GM04504 (cell line): ENCODE measurements around the gene ROGDI.

ENCODE experiments used
- DNase-seq: peaks from one replicate; pipeline ENCODE4 v3.0.0-alpha.2; 2012; ENCODE audit warnings: low read depth

Gene ROGDI, protein sequence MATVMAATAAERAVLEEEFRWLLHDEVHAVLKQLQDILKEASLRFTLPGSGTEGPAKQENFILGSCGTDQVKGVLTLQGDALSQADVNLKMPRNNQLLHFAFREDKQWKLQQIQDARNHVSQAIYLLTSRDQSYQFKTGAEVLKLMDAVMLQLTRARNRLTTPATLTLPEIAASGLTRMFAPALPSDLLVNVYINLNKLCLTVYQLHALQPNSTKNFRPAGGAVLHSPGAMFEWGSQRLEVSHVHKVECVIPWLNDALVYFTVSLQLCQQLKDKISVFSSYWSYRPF

DNA sequence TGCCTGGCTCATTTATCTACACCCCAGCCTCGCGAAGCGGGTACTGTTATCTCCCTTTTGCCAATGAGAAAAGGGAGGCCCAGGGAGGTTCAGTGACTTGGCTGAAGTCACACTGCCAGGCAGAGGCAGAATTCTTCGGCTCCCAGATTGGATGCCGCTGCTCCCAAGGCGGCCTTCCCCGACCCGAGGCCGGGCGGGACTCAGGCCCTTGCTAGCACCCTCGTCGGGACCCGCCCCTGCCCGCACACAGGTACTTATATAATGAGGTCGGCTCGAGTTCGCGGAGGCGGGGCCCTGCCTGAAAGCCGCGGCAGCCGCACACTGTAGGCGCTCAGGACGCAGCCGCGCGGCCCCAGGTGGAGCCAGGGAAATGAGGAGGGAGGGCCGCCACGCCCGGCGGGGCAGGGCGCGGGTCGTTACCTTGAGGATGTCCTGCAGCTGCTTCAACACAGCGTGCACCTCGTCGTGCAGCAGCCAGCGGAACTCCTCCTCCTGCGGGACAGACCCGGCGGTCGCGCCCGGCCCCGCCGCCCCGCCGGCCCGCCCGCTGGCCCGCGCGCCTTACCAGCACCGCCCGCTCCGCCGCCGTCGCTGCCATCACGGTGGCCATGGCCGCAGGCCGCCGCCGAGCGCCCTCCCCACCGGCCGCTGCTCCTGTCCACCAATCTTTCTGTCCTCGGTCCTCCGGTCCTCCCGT, at the start of gene ROGDI:
TSS of gene ROGDI (minus strand) at position 672 of the 697 bp plus-strand sequence. CDS start at position 610, 62 bp downstream.
- DNase-seq, result peak; percentile 12

DNA sequence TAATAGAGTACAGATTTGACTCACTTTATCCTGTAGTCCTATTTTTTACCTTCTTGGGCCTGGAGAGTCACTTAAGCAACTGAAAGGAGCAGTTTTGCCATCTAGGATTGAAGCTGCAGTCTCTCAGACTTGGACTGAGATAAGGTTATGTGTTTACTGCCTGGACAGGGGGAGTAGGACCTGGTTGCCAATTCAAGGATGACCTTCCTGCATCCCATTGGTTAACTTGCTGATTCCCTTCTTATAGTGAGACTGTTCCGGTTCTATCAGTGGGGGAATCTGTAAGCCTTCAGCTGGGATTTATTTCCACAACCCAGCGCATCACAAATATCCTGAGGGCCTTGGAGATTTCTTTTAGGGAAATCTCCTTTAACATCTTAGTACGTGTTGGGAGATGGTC, 47.8 kb upstream of the ROGDI start:
- no peak for DNase-seq

DNA sequence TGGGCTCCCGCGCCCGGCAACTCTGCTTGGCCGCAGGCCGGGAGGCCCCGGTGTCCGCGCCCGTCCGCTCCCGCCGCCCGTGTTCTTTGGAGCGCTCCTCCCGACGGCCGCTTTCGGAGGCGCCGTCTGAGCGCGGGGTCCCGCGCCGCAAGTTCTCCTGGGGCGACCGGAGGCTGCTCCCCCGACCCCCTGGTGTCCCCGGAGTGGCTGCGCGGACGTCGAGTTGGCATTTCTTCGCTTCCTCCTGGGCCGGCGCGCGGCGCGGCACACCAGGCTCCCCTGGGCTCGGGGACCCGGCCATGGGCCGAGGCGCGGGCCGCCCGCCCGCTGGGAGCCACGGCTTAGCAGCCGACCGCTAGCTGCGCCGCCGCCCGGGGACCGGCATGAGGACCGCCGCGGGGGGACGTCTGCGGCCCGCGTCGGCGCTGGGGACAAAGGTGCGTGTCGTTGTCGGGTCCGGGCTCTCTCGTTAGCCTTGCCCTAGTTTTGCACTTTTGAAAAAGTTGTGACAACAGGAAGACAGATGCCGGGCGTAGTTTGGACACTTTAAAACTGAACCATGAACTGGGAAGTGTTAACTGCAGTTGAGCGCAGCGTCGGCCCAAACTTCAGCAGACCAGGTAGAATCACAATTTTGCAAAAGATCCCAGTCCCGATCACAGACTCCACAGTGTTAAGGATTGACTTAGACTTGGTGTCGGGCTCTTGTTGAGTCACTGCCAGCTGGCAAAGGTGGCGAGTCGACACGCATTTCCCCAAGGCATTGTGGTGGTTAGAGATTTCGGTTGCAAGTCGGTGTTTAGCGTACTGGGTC, 45.5 kb upstream of the ROGDI start:
- DNase-seq, result peak; percentile 24

DNA sequence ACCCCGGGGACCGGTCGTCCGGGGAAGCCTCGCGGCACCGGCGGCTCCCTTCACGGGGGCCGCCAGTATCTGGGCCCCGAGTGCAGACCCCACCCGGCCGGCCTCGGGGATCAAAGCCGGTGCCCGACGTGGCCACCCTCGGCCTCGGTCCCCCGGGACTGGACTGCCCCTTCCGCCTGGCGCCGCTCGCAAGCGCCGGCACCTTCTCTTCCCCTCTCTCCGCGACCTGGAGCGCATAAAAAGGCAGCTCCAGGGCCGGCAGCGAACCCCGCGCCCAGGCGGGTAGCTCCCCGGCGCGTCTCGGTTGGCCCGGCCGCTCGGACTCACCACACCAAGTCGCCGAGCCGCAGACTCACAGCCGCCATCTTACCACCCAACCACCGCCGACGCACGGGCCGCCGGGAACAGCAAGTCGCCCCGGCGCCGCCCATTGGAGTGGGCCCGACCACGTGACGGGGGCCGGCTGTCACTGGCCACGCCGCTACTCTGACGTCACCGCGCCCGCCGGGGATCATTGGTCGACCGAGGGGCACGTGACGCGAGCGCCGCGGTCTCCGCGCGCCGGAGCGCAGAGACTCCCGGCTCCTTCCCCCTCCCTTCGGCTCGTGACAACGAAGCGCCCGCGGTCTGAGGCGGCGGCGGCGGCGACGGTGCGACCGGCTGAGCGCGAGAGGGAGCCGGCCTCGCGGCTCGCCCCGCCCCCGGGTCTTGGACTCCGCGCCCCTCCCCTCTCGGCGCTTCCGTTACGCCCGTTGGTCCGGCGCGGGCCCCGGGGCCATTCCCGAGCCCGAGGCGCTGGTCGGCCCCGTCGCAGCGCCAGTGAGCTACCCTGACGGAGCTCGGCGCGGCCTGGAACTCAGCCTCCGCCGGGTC, 44.7 kb upstream of the ROGDI start, which contains the start of the genes GLYR1 and UBN1:
TSS of gene GLYR1 (minus strand) at position 388 of the 873 bp plus-strand sequence. CDS start at position 365, 23 bp downstream.
TSS of gene UBN1 (plus strand) at position 581 of the 873 bp plus-strand sequence. CDS start 5,437 bp downstream, outside the sequence.
- peak; percentile 95 for DNase-seq

DNA sequence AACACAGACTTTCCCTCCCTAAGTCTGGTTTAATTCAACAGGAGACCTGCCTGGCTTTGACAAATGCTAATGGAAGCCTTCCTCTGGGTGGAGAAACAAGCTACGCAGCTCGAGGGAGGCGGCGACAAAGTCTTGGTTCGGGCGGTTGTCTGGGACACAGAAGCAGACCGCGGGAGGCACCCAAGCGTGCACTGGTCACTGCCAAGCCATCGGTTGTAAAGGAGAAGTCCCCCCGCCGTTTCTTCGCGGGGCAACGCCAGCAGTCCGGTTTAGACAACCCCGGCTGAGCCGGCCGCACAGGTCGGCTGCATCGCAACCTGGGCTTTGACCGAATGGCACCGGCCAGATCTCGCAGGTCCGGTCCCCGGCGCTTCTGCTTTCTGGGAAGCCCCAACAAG, 44.1 kb upstream of the ROGDI start:
- peak; percentile 33 for DNase-seq

DNA sequence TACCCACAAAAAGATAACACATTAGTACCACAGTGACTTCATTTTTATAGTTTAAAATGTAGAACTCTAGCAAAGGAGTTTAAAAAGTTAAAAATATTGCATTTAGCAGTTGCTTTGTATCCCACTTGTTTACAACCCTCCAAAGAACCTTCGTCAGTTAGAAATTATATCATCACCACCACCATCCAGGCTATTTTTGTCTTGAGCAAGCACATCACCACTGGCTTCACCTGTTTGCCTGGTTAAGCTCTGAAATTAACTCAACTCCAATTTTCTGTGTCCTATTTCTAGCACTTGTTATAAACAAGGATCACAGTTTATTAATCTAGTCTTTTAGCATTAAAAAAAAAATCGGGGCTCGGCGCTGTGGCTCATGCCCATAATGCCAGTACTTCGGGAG, 38.6 kb upstream of the ROGDI start:
- no peak for DNase-seq

DNA sequence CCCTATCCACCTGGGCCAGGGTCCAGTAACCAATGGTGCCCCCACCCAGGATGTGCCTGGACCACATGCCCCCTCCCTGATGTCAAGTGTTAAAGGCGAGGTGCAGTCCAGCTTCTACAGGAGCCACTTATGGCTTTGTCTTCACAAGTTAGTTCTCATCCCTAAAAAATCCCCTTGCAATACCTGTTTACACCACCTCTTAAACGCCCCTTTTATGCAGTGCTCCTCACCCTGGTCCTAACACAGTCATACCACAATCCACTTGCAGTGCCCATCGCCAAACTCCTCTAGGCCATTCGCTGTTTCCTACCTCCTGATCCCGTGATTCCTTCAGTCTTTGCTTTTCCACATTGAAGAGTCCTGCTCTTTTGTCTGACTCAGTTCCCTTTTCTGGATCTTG, 37.5 kb upstream of the ROGDI start:
- DNase-seq, result no peak

DNA sequence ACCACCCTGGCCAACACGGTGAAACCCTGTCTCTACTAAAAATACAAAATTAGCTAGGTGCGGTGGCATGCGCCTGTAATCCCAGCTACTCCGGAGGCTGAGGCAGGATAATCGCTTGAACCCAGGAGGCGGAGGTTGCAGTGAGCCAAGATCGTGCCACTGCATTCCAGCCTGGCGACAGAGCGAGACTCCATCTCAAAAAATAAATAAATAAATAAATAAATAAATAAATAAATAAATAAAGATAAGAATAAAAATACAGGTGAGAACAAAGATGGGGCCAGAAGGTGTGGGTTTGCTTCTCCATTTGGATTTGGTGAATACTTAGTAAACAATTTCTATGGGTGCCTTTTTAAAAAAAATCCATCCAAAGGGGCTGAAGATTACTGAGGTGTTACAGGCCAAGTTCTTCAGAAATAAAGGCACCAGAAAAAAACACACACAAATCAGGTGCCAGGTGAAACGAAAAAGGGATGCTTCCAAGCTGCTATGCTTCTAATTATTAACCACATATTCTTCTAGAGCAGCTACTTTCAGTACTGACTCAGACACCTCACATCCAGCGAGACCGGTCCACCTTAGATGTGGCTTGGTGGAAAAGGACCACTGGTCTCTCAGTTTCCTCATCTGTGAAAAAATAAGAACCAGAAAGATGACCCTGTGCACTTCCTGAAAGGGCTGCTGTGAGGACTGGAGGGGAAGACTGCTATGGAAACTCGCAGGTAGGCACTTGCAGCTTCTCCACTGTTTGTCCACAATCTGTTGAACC, 35.5 kb upstream of the ROGDI start:
- DNase-seq, result no peak

DNA sequence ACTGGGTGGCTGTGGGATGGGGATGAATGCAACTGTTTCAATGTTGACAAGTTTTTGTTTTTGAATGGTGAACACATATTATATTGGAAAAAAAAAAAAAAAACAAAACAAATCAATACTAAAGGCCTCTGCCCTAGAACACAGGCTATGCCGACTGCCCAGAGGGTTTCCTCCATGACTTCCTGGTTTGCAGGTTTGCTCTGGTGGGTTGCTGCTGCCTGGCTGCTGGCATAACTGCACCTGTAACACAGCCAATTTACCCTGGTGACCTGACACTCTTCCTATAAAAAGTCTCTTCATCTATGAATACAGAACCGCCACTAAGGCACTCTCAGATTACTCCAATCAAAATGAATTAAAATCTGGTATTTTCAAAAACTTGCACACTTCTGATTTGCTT, 34.3 kb upstream of the ROGDI start:
- no peak for DNase-seq

DNA sequence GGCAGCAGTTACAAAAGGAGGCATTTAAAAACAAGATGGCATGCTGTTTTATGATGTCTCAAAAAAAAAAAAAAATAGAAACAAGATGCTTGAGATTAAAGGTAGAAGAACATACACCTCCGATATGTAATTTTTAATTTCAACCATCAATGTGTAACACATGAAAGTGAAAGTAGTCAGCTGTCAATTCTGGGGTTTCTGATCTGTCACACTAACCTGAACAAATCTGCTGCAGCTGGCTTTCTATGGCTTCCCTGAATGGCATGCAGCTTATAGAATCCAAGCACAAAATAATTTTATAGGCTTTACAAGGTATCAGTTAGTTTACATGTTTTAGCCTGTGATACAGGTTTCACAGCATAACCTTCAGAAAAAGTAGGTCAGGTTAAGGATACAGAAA, 31.2 kb upstream of the ROGDI start:
- DNase-seq, result no peak

DNA sequence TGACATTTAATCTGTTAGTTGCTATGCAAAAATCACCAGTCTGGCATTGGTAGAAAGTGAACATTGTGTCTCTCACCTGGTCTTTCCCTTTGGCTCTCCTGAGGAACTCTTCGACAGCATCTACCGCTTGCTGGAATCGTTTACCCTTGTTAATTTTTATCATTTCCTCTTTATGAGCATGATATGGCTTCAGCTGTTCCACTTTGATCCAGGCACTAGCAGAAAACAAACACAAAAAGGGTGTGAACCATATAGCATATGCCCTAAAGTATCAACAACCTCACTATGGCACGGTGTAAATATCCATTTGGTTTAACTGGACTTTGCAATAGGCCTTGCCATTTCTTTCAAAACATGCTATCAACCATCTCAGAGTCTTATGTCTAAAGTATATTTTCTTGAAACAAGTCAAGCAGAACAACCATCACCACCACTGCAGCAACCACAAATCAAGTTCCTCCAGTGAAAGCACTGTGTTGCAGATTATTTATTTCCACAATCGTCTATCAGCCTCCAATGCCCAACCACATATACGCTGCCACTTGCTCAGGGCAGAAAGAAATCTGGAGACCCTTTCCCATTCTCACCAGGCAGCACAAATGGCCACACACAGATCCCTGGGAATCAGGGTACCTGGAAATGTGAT, 30.4 kb upstream of the ROGDI start:
- no peak for DNase-seq

DNA sequence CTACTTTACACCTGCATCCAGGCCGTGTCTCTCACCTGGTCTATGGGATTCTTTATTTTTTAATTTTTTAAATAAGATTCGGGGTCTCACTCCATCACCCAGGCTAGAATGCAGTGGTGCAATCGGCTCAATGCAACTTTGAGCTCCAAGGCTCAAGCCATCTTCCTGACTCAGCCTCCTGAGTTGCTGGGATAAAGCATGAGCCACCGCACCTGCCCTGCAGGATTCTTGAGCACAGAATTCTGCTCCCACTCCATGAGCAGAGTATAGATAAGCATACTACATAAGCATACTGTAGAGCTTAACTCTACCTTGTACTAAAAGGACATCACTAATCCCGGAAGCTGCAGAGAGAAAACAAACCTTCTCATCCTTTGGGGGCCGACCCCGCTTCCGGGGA, 29.2 kb upstream of the ROGDI start:
- DNase-seq, result no peak

DNA sequence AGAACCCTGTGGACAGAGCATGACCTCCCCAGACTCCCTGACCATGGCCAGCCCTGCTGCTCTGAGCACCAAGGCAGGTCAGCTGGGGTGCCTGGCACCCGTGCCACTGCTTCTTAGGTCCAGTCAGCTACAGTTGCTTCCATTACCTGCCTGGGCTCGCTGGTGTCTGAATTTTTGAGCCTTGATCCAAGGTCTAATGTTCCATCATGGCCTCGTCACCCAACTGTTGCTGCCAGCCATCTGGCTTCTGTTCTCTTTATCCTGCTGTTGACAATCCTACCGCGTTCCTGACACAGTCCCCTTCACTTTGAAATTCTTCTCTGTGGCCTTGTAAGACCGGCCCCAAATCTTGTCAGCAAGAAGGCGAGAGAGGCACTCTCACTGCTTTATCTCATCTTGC, 28.0 kb upstream of the ROGDI start:
- no peak for DNase-seq

DNA sequence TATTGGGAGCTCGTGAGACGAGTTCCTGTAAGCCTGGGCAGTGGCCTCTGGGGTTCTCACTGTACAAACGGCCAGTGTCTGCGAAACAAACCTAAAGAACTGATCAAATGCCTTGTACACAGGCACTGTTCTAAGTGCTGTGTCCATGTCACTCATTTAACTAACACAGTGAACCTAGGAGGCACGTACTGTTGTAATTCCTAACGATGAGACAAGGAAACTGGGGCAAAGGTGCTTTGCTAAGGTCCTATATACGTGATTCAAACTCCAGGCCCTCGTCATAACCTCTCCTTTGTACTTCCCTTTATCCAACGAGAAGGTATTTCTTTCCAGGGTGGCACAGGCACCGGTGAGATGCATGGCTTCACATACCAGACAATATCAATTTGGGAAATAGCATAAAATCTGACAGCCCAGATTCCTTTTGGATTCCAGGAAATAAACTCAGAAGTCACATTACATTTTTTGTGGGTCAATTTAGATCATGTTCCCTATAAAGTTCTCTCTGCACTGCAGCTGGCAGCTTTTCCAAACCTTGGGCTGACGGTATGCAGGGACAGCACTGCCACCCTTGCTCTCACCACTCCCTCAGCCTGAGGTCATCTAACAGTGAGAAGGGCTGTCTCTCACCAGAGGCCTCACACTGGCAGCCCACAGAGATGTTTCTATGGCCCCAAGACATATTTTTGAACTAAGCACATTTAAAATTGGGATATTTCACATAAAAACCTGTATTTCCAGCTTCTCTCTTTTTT, 26.3 kb upstream of the ROGDI start:
- peak; percentile 11 for DNase-seq

DNA sequence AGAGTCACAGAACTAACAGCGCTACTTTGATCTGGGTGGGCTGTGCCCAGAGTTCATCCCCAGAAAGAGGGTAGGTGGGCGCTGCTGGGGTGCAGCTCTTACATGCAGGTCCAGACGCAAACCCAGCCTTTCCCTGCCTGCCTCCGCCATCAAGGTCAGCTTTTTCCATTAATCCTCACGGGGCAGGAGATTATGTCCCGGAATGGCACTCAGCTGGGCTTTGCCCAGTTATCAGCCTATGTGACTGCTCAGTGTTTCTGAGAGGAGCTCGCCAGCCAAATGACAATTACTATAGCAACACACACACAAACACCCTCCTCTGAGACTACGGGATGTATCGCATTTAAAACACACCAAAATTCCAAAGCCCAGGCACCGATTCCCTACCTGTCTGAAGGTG, 24.5 kb upstream of the ROGDI start:
- DNase-seq, result no peak

DNA sequence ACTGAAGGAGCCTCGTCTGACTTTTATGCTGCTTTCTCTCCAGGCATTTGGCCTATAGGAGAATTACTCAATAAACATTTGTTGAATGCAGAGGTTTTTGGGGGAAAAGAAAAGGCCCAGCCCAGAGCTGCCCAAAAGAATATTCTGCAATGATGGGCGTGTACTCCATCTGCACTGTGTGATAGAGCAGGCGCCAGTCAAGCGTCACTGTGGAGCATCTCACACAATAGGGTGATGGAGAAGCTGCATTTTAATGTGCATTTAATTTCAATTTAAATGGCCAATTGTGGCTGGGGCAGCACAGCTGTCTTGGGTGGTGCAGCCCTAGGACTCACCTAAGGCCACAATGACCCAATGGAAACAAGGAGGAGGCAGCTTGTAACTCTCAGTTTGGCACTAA, 24.1 kb upstream of the ROGDI start:
- DNase-seq, result no peak

DNA sequence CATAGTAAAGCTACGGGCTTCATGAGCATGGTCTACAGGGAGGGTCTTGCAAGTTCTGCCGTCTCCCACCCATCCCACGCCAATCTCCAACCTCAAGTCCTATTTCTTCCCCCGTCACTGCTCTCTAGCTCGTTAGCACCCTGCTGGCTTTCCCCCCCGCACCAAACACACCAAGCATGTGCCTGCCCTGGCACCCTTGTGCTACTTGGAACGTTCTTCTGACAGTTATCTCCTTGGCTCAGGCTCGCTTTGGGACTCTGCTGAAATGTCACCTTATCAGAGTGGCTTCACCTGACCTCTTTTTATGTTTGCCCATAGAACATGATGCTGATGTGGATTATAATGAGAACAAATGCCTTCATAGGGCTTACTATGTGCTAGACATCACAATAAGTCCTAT, 22.8 kb upstream of the ROGDI start:
- DNase-seq, result no peak

DNA sequence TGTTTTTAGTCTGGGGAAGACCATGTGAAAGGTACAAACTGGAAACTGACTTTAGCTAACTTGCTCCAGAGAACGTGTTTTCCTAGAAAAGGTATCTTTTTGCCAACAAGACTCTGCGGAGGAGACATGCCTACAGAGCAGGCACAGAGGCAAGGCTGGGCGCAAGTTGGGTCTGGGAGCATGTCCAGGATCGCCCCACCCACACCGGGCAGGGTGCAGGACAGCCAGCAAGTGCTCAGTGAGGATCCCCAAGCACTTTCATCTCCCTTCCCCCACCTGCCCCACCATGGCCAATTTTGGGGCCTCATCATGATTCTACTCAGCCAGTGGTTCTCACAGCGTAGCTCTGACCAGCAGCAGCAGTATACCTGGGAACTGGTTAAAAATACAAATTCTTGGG, 18.2 kb upstream of the ROGDI start:
- DNase-seq, result no peak

DNA sequence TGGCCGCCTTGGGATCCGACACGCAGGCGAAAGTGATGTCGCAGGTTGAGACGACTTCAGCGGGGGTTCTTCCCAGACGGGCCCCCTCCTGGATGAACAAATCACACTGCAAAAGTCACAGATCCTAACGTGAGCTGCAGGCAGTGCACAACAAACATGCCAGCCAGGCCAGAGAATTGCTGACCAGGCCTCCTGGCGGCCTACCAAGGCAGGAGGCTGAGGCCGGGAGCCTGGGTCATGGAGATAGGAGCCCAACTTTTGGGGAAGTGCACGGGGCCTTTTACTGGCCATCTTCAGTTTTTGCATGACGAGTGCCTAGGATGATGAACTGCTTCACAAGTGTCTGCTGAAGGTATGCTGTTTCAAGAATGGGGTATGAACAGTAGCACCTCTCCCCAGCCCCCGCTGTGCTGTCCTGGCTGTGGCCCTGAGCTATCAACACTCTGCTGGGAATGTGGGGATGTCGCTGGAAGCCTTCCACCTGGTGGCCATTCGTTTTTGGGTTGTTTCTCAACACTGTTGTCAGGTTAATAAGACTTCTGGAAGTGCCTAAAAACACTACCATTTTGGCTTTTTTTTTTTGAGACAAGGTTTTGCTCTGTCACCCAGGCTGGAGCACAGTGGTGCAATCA, 12.2 kb upstream of the ROGDI start:
- DNase-seq, result no peak
